GM21786 (cell line): Measurements from ENCODE around the gene ATL3.
"Not testable (repeated sequence)": the region's sequence is repeated elsewhere in the genome, so short reads cannot be mapped to it uniquely, and the experiment has no call there.

Source experiments
- ATAC-seq: cut with Tn5 transposase; IDR thresholded peaks from one replicate; pipeline ENCODE4 v1.9.1; 2021; ENCODE audit not compliant: unreplicated experiment

Gene ATL3

GRCh38 chr11:63681321-63682065 is 10.3 kb upstream of the ATL3 start, which contains the start of gene RTN3:
RTN3 (plus strand) TSS chr11:63681500; CDS start chr11:63681637, 137 bp downstream.
- peak; percentile 87 for ATAC-seq

DNA sequence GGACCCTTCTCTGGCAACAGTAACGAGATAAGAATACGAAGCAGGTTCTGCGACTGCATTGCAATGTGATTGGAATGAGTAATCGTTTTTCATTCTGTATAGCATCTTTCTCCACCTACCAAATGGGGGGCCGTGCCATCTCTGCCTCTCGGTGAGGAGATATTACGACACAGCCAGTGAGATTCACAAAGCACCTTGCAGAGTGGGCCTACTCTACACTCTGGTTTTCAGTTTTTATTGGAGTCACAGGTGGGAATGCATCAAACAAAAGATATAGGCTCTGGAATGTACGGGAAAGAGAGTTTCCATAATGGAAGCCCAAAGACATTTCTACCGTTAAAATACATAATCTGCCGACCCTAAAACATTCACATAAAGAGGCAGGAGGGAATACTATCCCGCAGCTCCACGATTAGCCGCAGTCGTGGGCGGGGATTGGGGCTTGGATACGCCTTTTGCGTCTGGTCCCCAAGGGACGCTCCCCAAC is 9.7 kb upstream of the ATL3 start:
- ATAC-seq: peak; percentile 5

GRCh38 chr11:63673579-63673978 is 2.4 kb upstream of the ATL3 start:
- ATAC-seq: no peak

- no peak for ATAC-seq
Measured at GRCh38 chr11:63672936-63673539, 1.9 kb upstream of the ATL3 start.

GRCh38 chr11:63672156-63672463 is 934 bp upstream of the ATL3 start:
- ATAC-seq: no peak

DNA sequence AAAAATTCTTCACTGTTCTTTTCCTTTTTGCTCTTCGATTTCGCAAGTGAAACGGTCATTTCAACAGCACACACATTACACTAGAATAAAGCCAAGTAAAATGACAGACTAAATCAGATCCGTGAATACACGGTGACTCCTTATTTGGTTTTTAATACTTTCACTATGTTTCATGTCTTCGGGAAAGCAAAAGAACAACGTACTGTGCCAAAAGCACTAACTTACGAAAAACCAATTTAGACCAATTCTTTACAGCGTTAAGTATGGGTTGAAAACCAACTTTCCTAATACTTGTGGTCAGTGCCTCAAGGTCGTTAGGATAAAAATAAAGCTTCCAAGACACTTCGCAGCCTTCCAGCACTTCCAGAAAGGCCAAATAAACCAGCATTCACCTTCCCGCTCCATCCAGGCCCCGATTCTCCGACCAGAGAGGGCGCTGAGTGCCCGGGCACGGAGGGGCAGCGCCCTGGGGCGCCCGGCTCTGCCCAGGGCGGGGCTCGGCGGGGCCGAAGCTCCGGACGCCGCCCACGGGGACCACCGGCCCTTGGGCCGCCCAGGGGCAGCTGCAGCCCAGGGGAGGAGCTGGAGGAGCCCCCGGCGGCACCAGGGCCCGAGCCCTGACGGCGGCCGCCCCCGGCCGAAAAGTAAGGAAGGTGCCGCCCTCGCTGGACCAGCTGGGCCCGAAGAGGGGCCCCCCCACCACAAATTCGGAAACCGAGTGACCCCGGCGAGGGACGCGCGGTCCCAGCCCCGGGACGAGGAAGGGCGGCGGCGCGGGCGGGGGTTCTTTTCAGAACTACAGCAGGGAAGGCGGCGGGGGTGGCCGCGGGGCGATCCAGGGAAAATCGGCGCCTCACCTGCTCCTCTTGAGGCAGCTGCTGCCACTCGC is 499 bp downstream of the ATL3 start:
- peak; percentile 38 for ATAC-seq

GRCh38 chr11:63670096-63670432 is 1.1 kb downstream of the ATL3 start:
- ATAC-seq: no peak

DNA sequence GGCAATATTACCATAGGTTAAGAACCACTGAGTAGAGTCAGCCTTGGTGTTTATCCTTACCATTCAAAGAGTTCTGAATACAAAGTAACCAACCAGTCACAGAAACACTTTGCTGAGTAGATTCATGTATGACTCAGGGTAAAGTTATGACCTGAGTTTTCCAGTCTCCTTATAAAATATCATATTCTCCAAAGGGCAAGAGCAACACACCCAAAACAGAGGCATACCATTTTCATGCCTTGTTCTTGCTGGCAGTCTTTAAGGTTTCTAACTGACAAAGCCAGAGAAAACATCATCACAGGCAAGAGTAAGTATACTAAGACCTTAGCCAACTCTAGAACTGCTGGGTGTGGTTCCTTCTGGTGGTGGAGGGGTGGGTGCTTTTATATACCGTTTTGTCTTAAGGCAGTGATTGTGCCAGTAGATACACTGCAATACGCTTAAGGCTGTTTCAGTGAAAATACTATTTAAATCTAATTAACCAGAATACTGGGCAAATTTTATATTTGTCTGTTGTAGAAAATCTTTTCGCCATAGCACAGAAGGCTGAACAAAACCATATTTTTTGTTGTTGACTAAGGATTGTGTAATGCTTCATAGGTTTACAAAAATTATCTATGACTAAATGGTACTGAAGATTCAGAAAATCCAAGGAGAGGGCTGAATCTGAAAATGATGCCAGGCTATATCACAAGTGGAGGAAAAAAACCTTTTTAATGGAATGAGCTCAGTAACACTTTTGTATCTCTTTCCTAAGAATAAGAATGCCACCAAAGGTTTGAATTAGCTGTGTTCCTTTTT is 3.0 kb downstream of the ATL3 start:
- no peak for ATAC-seq

GRCh38 chr11:63666874-63667273 is 4.3 kb downstream of the ATL3 start:
- ATAC-seq: no peak

- no peak for ATAC-seq
Measured at GRCh38 chr11:63663809-63664208, 7.4 kb downstream of the ATL3 start.

GRCh38 chr11:63660972-63661371 is 10.2 kb downstream of the ATL3 start:
- ATAC-seq: no peak

GRCh38 chr11:63652671-63653070 is 18.5 kb downstream of the ATL3 start:
- ATAC-seq: no peak

DNA sequence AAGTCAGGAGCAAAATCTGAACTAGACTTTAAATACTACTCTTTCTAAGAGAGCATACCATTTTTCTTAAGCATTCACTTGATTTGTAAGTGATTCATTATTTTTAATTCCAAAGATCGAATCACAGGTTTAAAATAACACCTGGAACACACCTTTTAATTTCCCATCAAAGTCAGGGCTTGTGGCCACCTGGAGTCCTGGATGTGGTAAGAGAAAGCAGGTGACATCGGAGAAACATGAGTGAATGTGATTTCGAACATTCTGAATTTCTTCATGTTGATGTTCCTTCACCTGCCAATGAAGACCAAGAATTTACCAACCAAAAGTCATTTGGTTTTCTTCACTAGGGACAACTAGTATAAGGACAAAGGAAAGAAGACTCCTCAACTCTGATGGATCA is 28.0 kb downstream of the ATL3 start:
- no peak for ATAC-seq

GRCh38 chr11:63641727-63642126 is 29.4 kb downstream of the ATL3 start:
- no peak for ATAC-seq

DNA sequence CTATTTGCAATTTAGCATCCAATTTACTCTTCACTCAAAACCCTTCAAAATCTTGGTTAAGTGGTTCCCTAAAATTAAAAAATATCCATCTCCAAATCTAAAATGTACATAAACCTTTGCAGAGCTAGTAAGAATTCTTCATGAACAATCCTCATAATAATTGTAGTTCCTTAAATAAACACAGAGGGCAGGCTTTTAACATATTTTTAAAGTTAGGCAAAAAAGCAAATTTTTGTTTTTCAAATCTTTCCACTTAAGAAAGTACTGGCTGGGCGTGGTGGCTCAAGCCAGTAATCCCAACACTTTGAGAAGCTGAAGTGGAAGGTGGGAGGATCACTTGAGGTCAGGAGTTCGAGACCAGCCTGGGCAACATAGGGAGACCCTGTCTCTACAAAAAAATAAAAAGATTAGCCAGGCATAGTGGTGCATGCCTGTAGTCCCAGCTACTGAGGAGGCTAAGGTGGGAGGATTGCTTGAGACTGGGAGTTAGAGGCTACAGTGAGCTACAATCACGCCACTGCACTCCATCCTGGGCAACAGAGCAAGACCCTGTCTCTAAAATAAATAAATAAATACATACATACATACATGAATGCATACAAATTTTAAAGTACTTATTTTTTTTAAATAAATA is 31.9 kb downstream of the ATL3 start:
- no peak for ATAC-seq

DNA sequence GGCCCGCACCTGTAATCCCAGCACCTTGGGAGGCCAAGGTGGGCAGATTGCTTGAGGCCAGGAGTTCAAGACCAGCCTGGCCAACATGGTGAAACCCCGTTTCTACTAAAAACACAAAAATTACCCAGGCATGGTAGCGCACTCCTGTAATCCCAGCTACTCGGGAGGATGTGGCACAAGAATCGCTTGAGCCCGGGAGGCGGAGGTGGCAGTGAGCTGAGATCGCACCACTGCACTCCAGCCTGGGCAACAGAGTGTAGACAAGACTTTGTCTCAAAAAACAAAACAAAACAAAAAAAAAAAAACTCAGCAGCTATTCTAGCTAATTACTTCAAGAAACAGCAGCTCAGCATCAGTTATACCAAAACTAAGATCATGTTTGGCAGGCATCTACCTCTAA is 32.7 kb downstream of the ATL3 start:
- not testable (repeated sequence) for ATAC-seq

DNA sequence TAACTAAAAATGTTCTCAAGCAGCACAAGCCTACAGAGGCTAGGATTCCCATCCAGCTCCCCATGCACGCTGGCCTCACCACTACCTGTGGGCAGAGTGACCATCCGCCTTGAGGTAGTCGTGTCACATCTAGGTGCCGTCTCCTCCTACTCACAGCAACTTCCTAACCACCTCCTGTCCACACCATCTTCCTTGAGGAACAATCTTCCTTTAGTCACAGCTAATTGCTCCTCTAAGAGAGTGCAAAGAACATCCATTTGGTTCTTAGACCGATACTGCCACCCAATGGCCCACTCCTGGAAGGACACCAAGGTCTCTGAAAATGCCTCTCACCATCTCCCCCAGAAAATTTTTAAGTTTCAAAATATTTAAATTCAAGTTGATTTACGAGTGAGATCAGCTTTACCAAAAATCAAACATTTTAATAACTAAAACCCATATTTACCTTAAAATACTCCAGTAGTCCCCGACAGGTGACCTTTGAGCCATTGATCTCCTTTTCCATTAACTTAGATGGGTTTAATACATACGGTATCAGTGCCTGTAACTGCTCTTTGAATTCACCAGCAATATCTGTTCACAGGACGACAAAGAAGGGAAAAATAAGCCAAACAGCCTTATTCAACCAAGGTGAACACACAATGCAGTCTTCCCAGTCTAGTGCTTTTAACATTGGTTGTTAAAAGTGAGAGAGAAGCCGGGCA is 35.3 kb downstream of the ATL3 start:
- no peak for ATAC-seq

- no peak for ATAC-seq
Measured at GRCh38 chr11:63629426-63629825, 41.8 kb downstream of the ATL3 start.

DNA sequence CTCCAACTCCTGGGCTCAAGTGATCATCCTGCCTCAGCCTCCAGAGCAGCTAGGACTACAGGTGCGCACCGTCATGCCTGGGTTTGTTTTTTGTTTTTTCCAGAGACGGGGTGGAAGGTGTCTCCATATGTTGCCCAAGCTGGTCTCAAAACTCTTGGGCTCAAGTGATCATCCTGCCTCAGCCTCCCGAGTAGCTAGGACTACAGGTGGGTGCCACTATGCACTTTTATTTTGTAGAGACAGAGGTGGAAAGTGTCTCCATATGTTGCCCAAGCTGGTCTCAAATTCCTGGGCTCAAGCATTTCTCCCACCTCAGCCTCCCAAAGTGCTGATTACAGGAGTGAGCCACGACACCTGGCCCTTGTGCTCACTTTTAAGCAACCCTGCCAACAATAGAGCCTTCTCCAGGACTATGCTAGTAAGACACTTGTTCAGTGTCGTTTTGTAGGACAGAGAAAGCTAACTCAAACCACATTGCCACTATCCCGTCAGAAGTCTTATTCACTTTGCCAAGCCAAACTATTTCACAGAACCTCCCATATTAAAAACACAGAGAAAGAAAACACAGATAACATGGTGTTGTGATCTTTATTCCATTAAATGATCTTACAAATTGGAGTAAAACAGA is 47.5 kb downstream of the ATL3 start:
- ATAC-seq: no peak

GRCh38 chr11:63622323-63622722 is 48.9 kb downstream of the ATL3 start:
- ATAC-seq: no peak
